K562 (cell line): Measurements from ENCODE around the gene TCF4.

Experiments
- EP300 ChIP-seq: IDR thresholded peaks from 2 replicates; pipeline ENCODE4 v1.6.1; 2012; ENCODE audit warnings: low read length, improper control_type of control experiment
- EZH2 ChIP-seq: IDR thresholded peaks from 2 replicates; pipeline ENCODE4 v1.6.1; 2012; ENCODE audit warnings: low read depth, mild to moderate bottlenecking, inconsistent platforms, low read length, borderline replicate concordance
- GABPB1 ChIP-seq: sonication (generic); formaldehyde crosslinking; IDR thresholded peaks from 2 replicates; pipeline ENCODE4 v1.8.0; 2022; ENCODE audit warnings: mild to moderate bottlenecking, missing genetic modification reagents
- JUNB ChIP-seq: fragments of 450-650 bp; formaldehyde crosslinking; conservative IDR thresholded peaks from 2 replicates; pipeline ENCODE4 v1.4.0; 2020; ENCODE audit warnings: mild to moderate bottlenecking
- YY1 ChIP-seq, 3 experiments: IDR thresholded peaks; 2 replicates each; pipeline ENCODE4 v1.6.1; 2011; ENCODE audit warnings: low read length in 2 of 3, mild to moderate bottlenecking in 2 of 3, moderate library complexity in 2 of 3, borderline replicate concordance in 1 of 3, control low read depth in 1 of 3, low read depth in 1 of 3; ENCODE audit not compliant: insufficient read depth in 3 of 3, insufficient replicate concordance in 2 of 3, control insufficient read depth in 1 of 3, insufficient read length in 1 of 3; ENCODE audit errors: extremely low read depth in 1 of 3
- ZNF124 ChIP-seq: sonication (generic); formaldehyde crosslinking; IDR thresholded peaks from 2 replicates; pipeline ENCODE4 v1.8.1; 2022; ENCODE audit warnings: missing genetic modification reagents
- TF ChIP-seq, protein P1 (sequence below), 3 experiments: IDR thresholded peaks in 2 of 3; conservative IDR thresholded peaks in 1 of 3; 2 replicates each; pipeline ENCODE4 v1.5.1; 2011 to 2012; ENCODE audit warnings: low read length in 3 of 3, mild to moderate bottlenecking in 3 of 3, control low read depth in 2 of 3, improper control_type of control experiment in 1 of 3, inconsistent platforms in 1 of 3, low read depth in 1 of 3, mixed read lengths in 1 of 3, moderate library complexity in 1 of 3; ENCODE audit not compliant: insufficient read depth in 2 of 3
- TF ChIP-seq, protein P2 (sequence below): fragments of 450-650 bp; IDR thresholded peaks from 2 replicates; pipeline ENCODE4 v1.7.1; 2018; ENCODE audit warnings: mild to moderate bottlenecking, low read depth; ENCODE audit not compliant: partially characterized antibody
- TF ChIP-seq, protein P3 (sequence below): sonication (generic); formaldehyde crosslinking; IDR thresholded peaks from 2 replicates; pipeline ENCODE4 v1.8.1; 2022; ENCODE audit warnings: missing genetic modification reagents
- TF ChIP-seq, protein P4 (sequence below): IDR thresholded peaks from 2 replicates; pipeline ENCODE4 v1.6.1; 2012; ENCODE audit warnings: low read depth, low read length, improper control_type of control experiment, borderline replicate concordance
- TF ChIP-seq, protein P5 (sequence below): sonication (generic); formaldehyde crosslinking; IDR thresholded peaks from 2 replicates; pipeline ENCODE4 v1.9.0; 2022; ENCODE audit warnings: mild to moderate bottlenecking, missing genetic modification reagents
- TF ChIP-seq, protein P6 (sequence below): sonication (generic); formaldehyde crosslinking; IDR thresholded peaks from 2 replicates; pipeline ENCODE4 v1.8.1; 2023; ENCODE audit warnings: mild to moderate bottlenecking, missing genetic modification reagents

DNA sequence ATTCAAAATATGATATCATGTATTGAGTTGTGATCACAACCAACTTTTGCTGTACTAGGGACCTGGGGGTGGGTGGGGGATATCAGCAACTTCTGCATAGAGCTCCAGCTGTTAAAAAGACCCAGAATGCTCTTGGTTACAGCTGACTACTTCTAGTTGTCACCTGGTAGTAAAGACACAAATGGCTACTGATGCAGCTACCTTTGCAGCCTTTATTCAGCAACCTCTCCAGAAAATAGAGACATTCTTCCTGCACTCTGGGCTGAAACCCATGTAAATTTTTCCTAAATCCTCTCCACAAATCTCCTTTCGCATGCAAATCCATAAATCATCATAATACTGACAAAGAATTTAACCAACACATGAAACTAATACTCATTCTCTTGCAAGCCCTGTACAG, 238.3 kb downstream of the TCF4 start:
- TF ChIP-seq, protein P1, sequence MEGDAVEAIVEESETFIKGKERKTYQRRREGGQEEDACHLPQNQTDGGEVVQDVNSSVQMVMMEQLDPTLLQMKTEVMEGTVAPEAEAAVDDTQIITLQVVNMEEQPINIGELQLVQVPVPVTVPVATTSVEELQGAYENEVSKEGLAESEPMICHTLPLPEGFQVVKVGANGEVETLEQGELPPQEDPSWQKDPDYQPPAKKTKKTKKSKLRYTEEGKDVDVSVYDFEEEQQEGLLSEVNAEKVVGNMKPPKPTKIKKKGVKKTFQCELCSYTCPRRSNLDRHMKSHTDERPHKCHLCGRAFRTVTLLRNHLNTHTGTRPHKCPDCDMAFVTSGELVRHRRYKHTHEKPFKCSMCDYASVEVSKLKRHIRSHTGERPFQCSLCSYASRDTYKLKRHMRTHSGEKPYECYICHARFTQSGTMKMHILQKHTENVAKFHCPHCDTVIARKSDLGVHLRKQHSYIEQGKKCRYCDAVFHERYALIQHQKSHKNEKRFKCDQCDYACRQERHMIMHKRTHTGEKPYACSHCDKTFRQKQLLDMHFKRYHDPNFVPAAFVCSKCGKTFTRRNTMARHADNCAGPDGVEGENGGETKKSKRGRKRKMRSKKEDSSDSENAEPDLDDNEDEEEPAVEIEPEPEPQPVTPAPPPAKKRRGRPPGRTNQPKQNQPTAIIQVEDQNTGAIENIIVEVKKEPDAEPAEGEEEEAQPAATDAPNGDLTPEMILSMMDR (IDR thresholded peaks at IDR 0.05 in 2 of 3, conservative IDR thresholded peaks at IDR 0.05 in 1 of 3; ENCODE audit: insufficient read depth in 2 of 3, low read depth in 1 of 3, low read length in 3 of 3): no peak
- no peak for TF ChIP-seq ZNF124 (CRISPR knock-in tag)
- TF ChIP-seq EZH2: no peak
- no peak for TF ChIP-seq EP300
- TF ChIP-seq, protein P2, sequence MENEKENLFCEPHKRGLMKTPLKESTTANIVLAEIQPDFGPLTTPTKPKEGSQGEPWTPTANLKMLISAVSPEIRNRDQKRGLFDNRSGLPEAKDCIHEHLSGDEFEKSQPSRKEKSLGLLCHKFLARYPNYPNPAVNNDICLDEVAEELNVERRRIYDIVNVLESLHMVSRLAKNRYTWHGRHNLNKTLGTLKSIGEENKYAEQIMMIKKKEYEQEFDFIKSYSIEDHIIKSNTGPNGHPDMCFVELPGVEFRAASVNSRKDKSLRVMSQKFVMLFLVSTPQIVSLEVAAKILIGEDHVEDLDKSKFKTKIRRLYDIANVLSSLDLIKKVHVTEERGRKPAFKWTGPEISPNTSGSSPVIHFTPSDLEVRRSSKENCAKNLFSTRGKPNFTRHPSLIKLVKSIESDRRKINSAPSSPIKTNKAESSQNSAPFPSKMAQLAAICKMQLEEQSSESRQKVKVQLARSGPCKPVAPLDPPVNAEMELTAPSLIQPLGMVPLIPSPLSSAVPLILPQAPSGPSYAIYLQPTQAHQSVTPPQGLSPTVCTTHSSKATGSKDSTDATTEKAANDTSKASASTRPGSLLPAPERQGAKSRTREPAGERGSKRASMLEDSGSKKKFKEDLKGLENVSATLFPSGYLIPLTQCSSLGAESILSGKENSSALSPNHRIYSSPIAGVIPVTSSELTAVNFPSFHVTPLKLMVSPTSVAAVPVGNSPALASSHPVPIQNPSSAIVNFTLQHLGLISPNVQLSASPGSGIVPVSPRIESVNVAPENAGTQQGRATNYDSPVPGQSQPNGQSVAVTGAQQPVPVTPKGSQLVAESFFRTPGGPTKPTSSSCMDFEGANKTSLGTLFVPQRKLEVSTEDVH: no peak
- TF ChIP-seq, protein P3, sequence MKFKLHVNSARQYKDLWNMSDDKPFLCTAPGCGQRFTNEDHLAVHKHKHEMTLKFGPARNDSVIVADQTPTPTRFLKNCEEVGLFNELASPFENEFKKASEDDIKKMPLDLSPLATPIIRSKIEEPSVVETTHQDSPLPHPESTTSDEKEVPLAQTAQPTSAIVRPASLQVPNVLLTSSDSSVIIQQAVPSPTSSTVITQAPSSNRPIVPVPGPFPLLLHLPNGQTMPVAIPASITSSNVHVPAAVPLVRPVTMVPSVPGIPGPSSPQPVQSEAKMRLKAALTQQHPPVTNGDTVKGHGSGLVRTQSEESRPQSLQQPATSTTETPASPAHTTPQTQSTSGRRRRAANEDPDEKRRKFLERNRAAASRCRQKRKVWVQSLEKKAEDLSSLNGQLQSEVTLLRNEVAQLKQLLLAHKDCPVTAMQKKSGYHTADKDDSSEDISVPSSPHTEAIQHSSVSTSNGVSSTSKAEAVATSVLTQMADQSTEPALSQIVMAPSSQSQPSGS (CRISPR knock-in tag): no peak
- TF ChIP-seq, protein P4, sequence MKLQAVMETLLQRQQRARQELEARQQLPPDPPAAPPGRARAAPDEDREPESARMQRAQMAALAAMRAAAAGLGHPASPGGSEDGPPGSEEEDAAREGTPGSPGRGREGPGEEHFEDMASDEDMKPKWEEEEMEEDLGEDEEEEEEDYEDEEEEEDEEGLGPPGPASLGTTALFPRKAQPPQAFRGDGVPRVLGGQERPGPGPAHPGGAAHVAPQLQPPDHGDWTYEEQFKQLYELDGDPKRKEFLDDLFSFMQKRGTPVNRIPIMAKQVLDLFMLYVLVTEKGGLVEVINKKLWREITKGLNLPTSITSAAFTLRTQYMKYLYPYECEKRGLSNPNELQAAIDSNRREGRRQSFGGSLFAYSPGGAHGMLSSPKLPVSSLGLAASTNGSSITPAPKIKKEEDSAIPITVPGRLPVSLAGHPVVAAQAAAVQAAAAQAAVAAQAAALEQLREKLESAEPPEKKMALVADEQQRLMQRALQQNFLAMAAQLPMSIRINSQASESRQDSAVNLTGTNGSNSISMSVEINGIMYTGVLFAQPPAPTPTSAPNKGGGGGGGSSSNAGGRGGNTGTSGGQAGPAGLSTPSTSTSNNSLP: no peak
- TF ChIP-seq JUNB: no peak
- TF ChIP-seq YY1 (IDR thresholded peaks at IDR 0.05; ENCODE audit: borderline replicate concordance in 1 of 3, control insufficient read depth in 1 of 3, extremely low read depth in 1 of 3, insufficient read depth in 3 of 3, insufficient read length in 1 of 3, insufficient replicate concordance in 2 of 3, low read depth in 1 of 3, low read length in 2 of 3): no peak
- TF ChIP-seq, protein P5, sequence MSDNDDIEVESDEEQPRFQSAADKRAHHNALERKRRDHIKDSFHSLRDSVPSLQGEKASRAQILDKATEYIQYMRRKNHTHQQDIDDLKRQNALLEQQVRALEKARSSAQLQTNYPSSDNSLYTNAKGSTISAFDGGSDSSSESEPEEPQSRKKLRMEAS (CRISPR knock-in tag): no peak
- TF ChIP-seq GABPB1 (CRISPR knock-in tag): no peak
- TF ChIP-seq, protein P6, sequence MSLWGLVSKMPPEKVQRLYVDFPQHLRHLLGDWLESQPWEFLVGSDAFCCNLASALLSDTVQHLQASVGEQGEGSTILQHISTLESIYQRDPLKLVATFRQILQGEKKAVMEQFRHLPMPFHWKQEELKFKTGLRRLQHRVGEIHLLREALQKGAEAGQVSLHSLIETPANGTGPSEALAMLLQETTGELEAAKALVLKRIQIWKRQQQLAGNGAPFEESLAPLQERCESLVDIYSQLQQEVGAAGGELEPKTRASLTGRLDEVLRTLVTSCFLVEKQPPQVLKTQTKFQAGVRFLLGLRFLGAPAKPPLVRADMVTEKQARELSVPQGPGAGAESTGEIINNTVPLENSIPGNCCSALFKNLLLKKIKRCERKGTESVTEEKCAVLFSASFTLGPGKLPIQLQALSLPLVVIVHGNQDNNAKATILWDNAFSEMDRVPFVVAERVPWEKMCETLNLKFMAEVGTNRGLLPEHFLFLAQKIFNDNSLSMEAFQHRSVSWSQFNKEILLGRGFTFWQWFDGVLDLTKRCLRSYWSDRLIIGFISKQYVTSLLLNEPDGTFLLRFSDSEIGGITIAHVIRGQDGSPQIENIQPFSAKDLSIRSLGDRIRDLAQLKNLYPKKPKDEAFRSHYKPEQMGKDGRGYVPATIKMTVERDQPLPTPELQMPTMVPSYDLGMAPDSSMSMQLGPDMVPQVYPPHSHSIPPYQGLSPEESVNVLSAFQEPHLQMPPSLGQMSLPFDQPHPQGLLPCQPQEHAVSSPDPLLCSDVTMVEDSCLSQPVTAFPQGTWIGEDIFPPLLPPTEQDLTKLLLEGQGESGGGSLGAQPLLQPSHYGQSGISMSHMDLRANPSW (CRISPR knock-in tag): no peak
